ENCODE data around the gene TRMT44.

The TRMT44 gene

DNA sequence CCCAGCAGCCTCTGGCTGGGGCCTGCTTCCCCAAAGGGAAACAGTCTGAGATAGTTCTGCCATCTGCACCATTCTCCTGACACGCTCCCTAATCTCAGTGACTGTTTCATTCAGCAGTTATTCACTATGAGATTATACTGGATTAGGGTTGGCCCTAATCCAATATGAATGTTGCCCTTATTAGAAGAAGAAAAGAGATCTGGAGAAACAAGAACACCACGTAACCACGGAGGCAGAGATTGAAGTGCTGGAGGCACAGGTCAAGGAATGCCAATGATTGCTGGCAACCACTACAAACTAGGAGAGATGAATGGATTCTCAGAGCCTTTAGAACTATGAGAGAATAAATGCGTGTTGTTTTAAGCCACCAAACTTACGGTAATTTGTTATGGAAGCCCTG, 7.4 kb upstream of the TRMT44 start:
- DNase-seq: no peak

- no peak for DNase-seq
Observed at GRCh38 chr4:8434251-8435073, 6.1 kb upstream of the TRMT44 start.

DNA sequence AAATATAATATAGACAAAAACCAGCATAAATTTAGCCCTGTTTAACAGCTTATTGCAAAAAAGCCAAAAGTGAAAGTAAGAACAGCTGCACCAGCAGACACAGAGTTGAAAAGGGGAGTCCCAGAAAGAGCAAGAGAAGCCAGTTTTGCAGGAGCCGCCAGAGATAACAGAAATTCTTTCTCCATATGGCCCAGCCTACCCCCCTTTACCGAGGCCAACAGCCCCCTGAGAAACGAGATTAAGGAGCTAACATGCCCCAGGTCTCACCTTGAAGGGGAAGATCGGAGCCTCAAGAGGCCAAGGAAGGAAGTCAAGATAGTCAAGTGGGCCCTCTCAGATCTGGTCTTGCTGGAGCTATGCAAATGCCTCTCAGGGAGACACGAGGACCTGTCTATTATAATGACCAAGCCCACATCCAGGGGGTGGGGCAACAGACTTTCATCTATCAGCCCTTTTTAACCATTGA, 4.9 kb upstream of the TRMT44 start:
- no peak for DNase-seq

DNA sequence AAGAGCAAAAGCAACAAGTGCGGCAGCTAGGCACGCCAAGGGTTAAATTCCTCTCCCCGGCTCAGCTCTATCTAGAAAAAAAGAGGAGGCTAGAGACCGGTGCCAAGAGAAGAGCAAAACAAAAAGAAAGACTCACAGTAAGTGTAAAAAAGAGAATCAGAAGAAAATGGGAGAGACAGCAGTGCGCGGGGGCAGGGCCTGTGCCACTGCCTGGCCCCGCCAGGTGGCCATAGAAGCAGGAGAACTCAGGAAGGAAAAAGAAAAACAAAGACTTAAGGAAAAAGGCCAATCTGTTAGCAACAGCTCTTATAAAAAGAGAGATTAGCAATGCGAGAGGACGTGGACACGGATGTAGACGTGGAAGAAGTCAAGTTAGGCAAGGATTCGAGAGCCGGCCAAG, 3.3 kb upstream of the TRMT44 start:
- peak; percentile 38 for DNase-seq

GRCh38 chr4:8438743-8439142, 1.8 kb upstream of the TRMT44 start:
- no peak for DNase-seq

DNA sequence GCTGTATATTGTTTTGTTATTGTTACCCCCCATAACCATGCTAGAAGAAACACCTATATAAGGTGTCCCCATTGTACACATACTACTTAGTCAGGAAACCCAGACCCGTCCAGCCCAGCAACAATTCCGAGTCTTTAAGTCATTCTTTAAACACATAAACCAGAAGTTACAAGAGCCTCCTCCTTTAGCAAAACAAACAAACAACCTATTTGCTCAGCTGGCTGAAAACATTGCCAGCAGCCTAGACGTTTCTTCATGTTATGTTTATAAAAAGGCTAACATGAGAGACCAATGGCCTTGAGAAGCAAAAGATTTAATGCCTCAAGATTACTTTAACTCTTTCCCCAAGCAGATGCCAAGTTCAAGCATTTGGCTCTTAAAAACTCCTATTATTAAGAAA, 1.4 kb upstream of the TRMT44 start:
- DNase-seq: no peak

- DNase-seq: no peak
Observed at GRCh38 chr4:8439914-8440491, 574 bp upstream of the TRMT44 start.

- DNase-seq: no peak
Observed at GRCh38 chr4:8441499-8442091, 1.0 kb downstream of the TRMT44 start.

DNA sequence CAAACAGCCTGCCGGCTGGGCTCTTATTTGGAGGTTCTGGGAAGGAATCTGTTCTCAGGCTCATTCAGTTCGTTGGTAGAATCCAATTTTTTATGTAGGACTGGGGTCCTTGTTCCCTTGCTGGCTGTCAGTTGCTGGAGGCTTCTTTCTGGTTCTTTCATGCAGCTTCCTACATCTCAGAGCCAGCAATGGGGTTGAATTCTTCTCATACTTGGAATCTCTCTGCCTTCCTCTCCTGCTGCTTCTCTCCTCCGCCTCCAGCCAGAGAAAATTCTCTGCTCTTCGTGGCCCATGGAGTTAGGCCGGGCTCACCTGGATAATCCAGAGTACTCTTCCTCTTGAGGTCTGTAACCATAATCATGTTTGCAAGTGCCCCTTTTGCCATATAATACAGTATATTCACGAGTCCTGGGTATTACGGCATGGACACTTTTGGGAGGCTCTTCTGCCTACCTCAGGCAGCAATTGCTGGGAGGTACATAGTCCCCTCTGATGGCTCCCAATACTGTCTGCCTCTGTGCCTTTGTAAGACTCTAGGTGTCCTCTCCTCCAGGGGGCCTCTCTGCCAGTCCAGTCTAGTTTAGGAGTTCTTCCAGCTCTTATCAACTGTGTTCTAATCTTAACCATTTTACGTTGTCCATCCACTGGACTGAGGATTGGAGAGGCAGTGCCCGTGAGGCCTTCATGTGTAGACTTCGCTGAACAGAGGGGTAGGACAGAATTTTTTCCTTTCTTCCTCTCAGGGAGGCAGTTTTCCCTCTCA, 2.2 kb downstream of the TRMT44 start:
- DNase-seq: no peak

- no peak for DNase-seq
Observed at GRCh38 chr4:8443801-8444200, 3.2 kb downstream of the TRMT44 start.

- DNase-seq: no peak
Observed at GRCh38 chr4:8446122-8446521, 5.5 kb downstream of the TRMT44 start.

DNA sequence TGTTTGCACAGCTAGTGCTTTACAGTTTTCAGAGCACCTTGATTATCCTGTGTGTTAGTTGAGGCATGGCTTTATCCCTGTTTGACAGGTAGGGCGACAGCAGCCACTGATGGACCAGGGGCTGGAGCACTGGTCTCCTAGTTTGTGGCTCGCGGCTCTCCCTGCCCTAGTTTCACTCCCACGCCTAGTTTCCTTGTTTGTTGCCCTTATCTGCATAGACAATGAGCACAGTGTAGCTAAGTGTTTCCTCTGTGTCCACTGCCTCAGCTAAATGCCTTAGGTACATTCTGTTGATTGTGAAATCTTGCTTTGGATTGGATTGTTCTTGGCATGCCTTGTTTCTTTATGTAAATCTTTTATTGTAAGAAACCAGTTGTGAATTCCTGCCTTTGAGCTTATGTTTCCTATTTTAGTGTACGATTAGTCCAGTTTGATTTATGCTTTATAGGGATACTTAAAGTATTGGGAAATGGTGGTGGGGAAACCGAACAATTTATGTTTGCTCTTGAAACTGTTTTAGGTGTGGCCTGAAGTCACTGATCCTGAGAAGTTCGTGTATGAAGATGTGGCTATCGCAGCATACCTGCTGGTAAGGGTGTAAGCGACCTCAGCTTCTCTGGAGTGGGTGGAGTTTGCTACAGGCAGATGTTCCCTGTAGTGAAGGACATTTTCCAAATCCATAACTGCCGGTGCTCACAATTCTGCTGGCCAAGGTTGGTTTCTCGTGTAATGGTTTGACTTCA, 11.0 kb downstream of the TRMT44 start:
- no peak for DNase-seq

GRCh38 chr4:8453957-8454356, 13.4 kb downstream of the TRMT44 start:
- DNase-seq: no peak

DNA sequence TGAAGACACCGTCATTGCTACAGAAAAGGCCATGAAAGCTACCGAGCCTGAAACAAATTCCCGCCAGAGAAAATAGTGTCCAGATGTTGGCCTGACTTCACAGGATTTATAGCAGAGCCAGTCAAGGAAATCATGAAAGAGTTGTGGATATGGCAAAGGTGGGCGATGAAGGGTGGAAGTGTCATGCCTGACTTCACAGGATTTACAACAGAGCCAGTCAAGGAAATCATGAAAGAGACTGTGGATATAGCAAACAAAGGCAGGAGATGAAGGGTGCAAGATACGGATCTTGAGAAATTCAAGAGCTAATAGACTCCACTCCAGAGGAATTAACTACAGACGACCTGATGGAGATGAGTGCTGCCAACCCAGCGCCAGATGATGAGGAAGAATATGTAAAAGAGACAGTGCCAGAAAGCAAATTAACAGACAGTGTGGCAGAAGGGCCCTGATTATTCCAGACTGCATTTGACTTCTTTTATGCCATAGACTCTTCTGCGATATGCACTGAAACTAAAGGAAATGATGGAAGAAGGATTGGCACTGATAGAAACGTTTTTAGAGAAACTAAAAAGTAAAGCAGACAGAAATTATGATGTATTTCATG, 17.2 kb downstream of the TRMT44 start:
- DNase-seq: no peak

GRCh38 chr4:8459867-8460445, 19.4 kb downstream of the TRMT44 start:
- no peak for DNase-seq

DNA sequence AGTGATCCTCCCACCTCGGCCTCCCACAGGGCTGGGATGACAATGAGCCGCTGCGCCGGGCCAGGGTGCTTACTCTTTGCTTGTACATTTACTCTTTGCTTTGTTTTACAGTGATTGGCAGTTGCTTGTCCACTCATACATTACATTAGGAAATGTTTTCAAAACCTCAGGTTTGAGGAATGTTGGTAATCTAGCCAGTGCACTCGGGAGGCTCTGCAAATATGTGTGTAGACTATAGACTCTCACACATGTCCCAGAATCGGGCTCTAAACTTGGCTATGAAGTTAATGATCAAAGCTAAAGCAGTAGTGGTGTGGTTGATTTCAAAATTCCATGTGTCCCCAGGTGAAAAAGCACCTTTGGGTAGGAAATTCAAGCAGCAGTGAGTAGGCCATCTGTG, 20.5 kb downstream of the TRMT44 start:
- DNase-seq: no peak

GRCh38 chr4:8461616-8462015, 21.0 kb downstream of the TRMT44 start:
- no peak for DNase-seq

DNA sequence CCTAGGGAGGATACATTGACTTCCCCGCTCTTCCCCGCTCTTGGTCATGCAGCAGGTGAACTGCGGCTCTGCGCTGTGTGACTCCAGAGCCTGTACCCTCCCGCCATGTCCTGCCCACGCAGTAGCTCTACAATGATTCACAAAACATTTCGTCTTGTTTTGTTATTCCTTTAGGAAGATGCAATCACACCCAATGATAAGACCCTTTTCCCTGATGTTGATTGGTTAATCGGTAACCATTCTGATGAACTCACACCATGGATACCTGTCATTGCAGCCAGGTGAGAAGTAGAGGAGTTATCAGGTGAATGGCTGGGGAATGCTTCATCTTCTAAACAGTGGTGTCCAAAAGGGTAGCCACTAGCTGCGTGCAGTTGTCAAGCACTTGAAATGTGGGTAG, 23.2 kb downstream of the TRMT44 start:
- no peak for DNase-seq

DNA sequence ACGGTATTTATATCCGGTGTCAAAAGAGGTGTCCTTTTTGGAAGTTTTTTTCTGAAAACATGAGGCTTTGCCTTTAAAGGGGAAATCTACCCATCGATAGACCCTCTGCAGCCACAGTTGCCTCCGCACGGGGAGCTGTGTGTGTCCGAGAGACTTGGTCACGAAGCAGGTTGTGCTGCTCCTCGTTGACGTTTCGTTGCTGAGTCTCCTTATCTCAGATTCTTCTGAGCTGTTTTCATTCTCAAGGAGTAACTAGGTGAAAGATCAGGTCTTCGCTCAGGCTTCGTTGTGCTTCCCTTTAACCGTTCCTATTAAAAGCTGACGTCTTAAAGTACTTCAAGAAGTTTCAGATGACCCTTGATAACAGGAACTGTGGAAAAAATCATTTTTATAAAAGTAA, 23.8 kb downstream of the TRMT44 start:
- no peak for DNase-seq

DNA sequence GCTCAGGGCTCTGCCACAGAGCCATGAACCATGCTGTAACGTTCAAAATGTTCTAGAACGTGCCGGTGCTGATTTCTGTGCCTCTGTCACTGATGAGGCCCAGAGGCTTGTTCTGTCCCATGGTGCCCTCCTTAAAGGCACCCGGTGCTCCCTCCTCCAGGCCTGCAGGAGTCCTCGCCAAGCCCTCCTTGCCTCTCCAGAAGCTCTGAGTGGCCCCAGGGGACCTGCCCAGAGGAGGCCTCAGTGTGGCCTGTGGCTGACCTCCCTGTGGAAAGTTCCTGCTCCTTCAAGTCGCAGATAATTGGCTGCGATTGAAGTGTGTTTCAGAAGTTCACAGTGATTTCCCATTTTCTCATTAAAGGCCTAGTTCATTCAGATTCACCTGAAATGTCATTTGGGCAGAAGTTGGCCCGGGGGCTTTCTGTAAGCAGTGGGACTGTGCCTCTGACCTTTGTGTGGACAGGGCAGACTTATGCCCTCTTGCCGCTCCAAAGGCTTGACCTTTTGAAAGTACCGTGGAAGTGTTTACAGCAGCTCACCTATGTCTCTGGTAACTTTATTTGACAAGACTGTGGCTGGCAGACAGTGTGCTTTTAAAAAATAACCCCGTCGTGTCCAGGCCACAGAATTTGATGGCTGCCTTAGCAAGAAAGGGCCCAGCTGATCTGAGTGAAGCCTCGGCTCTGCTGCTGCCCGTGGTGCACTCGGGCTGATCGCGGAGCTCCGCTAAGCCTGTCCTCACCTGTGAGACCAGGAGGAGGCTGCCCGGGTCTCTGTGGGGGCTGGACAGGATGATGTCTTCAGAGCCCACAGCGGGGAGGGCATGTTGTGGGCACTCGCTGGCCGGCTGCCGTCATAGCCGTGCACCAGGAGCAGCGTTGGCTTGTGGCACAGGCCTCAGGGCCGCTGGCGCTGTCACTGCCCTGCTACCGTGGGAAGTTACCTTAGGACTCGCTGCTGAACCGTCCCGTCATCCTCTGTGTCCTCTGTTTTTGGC, 25.3 kb downstream of the TRMT44 start:
- DNase-seq: no peak

All from right kidney (tissue), 1 donor.